ENCODE results near the gene PCDHGC5.

The PCDHGC5 gene

DNA sequence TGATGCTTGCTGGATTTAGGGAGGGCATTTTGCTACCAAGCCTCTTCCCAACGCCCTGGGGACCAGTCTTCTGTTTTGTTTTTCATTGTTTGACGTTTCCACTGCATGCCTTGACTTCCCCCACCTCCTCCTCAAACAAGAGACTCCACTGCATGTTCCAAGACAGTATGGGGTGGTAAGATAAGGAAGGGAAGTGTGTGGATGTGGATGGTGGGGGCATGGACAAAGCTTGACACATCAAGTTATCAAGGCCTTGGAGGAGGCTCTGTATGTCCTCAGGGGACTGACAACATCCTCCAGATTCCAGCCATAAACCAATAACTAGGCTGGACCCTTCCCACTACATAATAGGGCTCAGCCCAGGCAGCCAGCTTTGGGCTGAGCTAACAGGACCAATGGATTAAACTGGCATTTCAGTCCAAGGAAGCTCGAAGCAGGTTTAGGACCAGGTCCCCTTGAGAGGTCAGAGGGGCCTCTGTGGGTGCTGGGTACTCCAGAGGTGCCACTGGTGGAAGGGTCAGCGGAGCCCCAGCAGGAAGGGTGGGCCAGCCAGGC lies 23.0 kb downstream of the PCDHGC5 start:
- H3K4me3 ChIP-seq (ENCODE audit: low read depth, low read length): no peak overlapping the region
- in situ Hi-C loops (cut with HindIII; ENCODE audit: low sequenced_read_pairs): no loop called here
- TF ChIP-seq, protein P1, sequence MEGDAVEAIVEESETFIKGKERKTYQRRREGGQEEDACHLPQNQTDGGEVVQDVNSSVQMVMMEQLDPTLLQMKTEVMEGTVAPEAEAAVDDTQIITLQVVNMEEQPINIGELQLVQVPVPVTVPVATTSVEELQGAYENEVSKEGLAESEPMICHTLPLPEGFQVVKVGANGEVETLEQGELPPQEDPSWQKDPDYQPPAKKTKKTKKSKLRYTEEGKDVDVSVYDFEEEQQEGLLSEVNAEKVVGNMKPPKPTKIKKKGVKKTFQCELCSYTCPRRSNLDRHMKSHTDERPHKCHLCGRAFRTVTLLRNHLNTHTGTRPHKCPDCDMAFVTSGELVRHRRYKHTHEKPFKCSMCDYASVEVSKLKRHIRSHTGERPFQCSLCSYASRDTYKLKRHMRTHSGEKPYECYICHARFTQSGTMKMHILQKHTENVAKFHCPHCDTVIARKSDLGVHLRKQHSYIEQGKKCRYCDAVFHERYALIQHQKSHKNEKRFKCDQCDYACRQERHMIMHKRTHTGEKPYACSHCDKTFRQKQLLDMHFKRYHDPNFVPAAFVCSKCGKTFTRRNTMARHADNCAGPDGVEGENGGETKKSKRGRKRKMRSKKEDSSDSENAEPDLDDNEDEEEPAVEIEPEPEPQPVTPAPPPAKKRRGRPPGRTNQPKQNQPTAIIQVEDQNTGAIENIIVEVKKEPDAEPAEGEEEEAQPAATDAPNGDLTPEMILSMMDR (IDR thresholded peaks at IDR 0.05; ENCODE audit: low read depth, low read length, missing control alignments): no peak
- no peak for DNase-seq (ENCODE audit: low read depth)

DNA sequence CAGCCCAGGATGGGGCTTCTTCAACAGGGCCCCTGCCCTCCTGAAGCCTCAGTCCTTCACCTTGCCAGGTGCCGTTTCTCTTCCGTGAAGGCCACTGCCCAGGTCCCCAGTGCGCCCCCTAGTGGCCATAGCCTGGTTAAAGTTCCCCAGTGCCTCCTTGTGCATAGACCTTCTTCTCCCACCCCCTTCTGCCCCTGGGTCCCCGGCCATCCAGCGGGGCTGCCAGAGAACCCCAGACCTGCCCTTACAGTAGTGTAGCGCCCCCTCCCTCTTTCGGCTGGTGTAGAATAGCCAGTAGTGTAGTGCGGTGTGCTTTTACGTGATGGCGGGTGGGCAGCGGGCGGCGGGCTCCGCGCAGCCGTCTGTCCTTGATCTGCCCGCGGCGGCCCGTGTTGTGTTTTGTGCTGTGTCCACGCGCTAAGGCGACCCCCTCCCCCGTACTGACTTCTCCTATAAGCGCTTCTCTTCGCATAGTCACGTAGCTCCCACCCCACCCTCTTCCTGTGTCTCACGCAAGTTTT lies 23.6 kb downstream of the PCDHGC5 start:
- in situ Hi-C loops (cut with HindIII; ENCODE audit: low sequenced_read_pairs): no loop called here
- DNase-seq (ENCODE audit: low read depth): no peak
- H3K4me3 ChIP-seq (ENCODE audit: low read depth, low read length): peak overlapping the region; percentile 35
- TF ChIP-seq, protein P1 (IDR thresholded peaks at IDR 0.05; ENCODE audit: low read depth, low read length, missing control alignments): peak; percentile 87

DNA sequence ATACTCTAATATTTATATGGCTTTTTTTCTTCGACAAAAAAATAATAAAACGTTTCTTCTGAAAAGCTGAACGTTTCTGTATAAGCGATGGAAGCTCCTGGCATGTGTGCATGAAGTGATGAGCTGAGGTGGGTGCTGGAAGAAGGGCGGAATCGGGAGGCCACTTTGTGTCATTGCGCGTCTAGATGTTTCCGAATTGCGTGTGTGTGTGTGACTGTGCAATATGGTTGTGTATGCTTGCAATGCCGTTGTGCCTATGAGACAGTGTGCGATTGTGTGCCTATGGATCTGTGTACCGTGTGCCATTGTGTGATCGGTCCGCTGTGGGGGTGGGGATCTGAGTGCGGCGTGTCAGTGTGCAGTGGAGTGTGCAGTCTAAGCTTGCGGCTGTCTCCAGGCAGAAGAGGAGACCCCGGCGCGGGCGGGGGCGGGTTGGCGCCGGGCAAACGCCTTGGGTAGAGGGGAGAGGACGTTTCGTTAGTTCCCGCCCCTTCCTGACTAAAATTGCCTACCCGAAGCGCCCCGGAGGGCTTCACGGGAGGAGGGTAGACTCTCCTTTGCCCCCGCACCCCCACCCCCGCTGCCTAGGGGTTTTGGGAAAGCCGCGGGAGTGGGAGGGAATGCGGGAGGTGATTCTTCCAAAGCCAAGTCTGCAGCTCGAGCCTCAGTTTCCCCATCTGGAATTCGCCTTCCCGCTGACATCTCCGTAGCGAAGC lies 24.2 kb downstream of the PCDHGC5 start:
- H3K4me3 ChIP-seq (ENCODE audit: low read depth, low read length): peak overlapping the region; percentile 35
- TF ChIP-seq, protein P1 (IDR thresholded peaks at IDR 0.05; ENCODE audit: low read depth, low read length, missing control alignments): no peak
- in situ Hi-C loops (cut with HindIII; ENCODE audit: low sequenced_read_pairs): no loop called here
- no peak for DNase-seq (ENCODE audit: low read depth)

DNA sequence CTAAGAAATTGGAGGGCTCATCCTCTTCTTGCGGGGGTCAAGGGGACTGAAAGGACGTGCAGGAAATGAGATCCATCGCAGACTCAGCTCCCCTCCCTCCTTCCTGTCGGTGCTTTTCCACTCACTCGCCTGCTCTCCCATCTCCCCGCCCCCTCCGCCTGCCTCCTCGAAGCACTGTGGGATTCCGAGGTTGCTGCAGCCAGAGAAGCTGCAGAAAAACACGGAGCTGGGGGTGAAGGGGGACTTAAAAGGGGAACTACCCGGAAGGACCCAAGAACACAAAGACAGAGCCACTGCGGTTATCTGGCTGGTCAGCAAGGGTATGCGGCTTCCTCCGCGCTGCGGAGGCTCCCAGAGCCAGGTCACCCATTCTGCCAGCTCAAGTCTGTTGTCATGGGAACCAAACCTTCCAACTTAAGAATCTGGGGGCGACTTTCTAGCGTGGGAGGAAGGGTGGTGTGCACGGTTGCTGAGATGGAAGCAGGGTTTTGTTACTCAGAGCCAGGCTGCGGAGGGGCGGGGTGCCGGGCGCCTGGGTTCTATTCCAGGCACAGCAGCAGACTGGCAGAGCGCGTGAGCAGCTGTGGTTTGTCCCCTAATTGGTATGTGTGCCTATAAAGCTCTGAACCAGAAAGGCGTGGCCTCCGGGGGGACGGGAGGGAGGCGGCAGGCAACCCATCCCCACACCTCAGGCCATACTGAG lies 24.9 kb downstream of the PCDHGC5 start:
- DNase-seq (ENCODE audit: low read depth): peak; percentile 73
- TF ChIP-seq, protein P1 (IDR thresholded peaks at IDR 0.05; ENCODE audit: low read depth, low read length, missing control alignments): no peak
- H3K4me3 ChIP-seq (ENCODE audit: low read depth, low read length): peak overlapping the region; percentile 35
- in situ Hi-C loops (cut with HindIII; ENCODE audit: low sequenced_read_pairs): no loop called here

DNA sequence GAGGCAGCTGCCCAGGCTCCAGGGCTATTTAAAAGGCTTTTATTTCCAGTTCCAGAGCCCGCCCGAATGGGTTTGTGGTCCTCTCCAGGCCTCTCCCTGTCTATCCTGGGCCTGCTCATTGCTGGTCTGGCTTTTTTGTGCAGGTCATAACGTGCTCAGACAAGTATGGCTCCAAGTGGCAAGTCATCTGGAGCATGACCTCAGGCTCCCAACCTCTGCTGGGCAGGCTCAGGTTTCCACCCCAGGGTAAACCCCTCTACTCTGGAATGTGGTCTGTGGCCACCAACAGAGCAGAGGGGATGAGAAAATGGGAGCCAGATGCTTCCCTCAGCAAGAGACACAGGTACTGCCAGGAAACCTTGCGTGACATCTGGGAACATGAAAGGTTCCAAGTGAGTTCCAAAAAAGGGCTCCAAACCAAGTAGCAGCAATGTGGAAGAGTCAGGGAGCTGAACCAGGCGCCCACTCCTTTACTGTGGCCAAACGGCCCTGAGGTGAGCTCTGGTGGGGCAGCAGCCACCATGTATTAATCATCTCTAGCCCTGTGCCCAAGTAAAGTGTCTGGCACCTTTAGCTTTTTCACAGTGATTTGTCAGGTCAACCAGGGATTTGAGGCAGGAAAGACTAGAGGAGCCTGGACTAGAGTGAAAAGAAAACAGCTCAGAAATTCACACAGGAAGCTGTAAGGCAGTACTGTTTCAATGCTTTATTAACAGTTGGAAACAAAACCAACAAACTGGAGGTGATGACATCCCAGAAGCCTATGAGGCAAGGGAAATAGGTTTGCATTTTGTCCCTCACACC lies 25.7 kb downstream of the PCDHGC5 start:
- TF ChIP-seq, protein P1 (IDR thresholded peaks at IDR 0.05; ENCODE audit: low read depth, low read length, missing control alignments): no peak
- DNase-seq (ENCODE audit: low read depth): peak; percentile 67
- peak overlapping the region; percentile 35 for H3K4me3 ChIP-seq (ENCODE audit: low read depth, low read length)
- in situ Hi-C loops (cut with HindIII; ENCODE audit: low sequenced_read_pairs): loop anchor here (5.0 kb wide), 1 partner anchor 32 kb away; no protein-coding TSS in a partner anchor

DNA sequence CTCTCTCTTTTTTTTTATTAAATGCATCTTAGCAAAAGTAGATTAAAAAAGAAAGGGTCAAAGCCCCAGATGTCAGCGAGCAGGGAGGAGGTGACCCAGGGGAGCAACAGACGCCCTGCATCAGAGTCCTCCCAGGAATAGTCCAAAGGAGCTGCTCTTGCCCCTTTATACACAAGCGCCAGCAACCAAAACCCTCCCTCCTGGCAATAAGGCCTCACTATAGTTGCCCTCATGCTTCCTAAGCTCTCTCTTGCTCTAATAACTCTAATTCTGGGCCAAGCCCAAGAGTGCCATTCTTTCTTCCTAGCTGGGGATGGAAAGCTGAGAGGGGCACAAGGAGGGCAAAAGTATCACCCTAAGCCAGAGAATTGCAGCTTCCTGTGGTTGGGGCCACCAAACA lies 26.3 kb downstream of the PCDHGC5 start:
- in situ Hi-C loops (cut with HindIII; ENCODE audit: low sequenced_read_pairs): loop anchor here (5.0 kb wide), 1 partner anchor 33 kb away; no protein-coding TSS in a partner anchor
- DNase-seq (ENCODE audit: low read depth): no peak
- TF ChIP-seq, protein P1 (IDR thresholded peaks at IDR 0.05; ENCODE audit: low read depth, low read length, missing control alignments): no peak
- H3K4me3 ChIP-seq (ENCODE audit: low read depth, low read length): no peak overlapping the region

Measured in astrocyte of the cerebellum (primary cell).